Skeletal muscle satellite cell (primary cell): Measurements from ENCODE around the gene VOPP1.

Experiments
- H3K27me3 ChIP-seq: 2 replicates; pipeline ENCODE4 v1.7.0; 2013; ENCODE audit warnings: low read length; ENCODE audit not compliant: control insufficient read depth, insufficient read depth
- H3K36me3 ChIP-seq: 2 replicates; pipeline ENCODE4 v1.7.0; 2013; ENCODE audit warnings: mild to moderate bottlenecking, control low read depth, low read length; ENCODE audit not compliant: insufficient read depth
- H3K4me1 ChIP-seq: 2 replicates; pipeline ENCODE4 v1.7.0; 2013; ENCODE audit warnings: low read length; ENCODE audit not compliant: control insufficient read depth, insufficient read depth
- H3K4me2 ChIP-seq: 2 replicates; pipeline ENCODE4 v1.7.0; 2013; ENCODE audit warnings: mild to moderate bottlenecking, low read length
- H3K4me3 ChIP-seq: 2 replicates; pipeline ENCODE4 v1.7.0; 2013; ENCODE audit warnings: low read length
- H3K9ac ChIP-seq: 2 replicates; pipeline ENCODE4 v1.7.0; 2013; ENCODE audit warnings: mild to moderate bottlenecking, low read depth, low read length, moderate library complexity
- H3K9me3 ChIP-seq: replicated peaks from 2 replicates; pipeline ENCODE4 v1.7.0; 2013; ENCODE audit warnings: mild to moderate bottlenecking, control low read depth, low read length

The VOPP1 gene

DNA sequence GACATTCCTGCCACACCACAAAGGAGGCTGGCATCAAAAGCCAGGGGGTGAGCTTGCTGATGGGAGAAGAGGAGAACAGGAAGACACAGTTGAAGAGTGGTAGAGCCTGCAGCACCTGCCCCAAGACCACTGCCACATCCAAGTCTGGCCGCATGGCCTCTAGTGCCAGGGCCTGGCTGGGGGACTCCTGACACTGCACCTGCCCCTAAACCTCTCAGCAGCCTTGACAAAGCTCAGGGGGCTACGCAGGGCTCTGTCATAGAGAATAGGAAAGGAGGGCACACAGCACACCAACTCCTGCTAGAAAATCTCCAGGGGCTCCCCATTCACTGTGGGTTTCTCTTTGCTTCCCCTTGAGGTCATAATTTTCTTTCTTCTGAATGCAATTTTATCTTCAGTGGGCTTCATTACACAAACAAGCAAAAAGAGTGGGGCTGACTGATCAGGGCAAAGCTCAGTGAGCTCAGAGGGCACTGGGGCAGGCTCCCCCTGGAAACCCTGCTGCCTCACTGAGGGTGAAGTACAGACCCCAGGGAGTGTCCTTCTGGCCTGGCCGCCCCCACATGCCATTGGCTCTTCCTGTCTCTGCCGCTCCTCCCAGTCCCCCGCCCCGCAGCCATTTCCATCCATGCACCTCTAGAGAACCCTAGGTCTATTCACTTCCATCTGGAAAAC lies 37.2 kb downstream of the VOPP1 start:
- no peak overlapping the region for H3K4me3 ChIP-seq
- no peak overlapping the region for H3K9ac ChIP-seq
- no peaks in the 10 kb centered on the region for H3K27me3 ChIP-seq
- peaks cover 58% of the 10 kb centered on the region for H3K4me1 ChIP-seq
- H3K9me3 ChIP-seq: no peaks in the 10 kb centered on the region
- H3K4me2 ChIP-seq: peak overlapping the region; percentile 28
- H3K36me3 ChIP-seq: no peaks in the 10 kb centered on the region

DNA sequence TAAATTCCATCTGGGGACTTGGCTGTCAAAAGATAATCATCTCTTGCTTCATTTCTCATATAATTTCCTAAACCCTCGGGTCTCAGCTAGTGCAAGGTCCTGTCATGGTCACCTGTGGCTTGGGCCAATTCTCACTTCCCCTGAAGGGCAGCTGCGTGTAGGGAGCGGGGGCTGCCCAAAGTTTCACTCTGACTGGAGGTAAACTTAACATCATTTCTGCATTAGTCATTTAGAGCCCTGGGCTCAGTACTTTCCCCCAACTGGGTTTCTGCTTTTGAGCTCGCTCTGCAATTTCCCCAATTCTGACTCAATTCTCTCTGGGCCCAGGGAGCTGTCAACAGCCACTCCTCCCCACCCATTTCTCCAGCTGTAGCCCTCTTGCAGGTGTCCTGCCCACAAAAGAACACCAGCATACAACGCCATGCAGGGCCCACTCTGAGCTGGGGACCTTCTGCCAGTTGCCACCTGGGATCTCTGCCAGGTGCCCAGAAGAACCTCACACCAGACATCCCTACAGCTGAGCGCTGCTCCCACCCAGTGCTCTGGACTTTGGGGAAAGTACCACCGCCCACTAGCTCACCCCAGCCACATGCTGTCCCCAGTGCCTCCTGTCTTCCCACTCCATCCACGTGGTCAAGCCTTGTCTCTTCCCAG lies 37.9 kb downstream of the VOPP1 start:
- H3K9me3 ChIP-seq: no peaks in the 10 kb centered on the region
- H3K4me3 ChIP-seq: no peak overlapping the region
- no peaks in the 10 kb centered on the region for H3K36me3 ChIP-seq
- no peak overlapping the region for H3K9ac ChIP-seq
- peak overlapping the region; percentile 28 for H3K4me2 ChIP-seq
- no peaks in the 10 kb centered on the region for H3K27me3 ChIP-seq
- H3K4me1 ChIP-seq: peaks cover 54% of the 10 kb centered on the region

DNA sequence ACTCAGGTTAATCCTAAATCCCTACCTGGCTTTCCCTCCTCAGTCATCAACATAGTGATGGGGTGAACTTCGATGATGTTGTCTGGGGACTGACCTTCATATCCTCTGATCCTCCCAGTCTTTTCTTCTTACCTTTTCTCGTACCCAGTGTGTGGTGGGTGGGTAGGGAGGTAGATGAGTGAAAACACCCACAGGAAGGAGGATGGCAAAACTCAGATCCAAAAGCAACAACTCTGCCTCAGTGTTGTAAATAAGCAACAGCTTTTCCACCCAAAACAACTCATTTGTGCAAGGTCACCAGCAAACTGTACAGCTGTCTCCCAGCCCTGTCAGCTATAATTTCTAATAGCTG lies 38.6 kb downstream of the VOPP1 start:
- H3K9ac ChIP-seq: no peak overlapping the region
- peaks cover 48% of the 10 kb centered on the region for H3K4me1 ChIP-seq
- H3K4me3 ChIP-seq: no peak overlapping the region

DNA sequence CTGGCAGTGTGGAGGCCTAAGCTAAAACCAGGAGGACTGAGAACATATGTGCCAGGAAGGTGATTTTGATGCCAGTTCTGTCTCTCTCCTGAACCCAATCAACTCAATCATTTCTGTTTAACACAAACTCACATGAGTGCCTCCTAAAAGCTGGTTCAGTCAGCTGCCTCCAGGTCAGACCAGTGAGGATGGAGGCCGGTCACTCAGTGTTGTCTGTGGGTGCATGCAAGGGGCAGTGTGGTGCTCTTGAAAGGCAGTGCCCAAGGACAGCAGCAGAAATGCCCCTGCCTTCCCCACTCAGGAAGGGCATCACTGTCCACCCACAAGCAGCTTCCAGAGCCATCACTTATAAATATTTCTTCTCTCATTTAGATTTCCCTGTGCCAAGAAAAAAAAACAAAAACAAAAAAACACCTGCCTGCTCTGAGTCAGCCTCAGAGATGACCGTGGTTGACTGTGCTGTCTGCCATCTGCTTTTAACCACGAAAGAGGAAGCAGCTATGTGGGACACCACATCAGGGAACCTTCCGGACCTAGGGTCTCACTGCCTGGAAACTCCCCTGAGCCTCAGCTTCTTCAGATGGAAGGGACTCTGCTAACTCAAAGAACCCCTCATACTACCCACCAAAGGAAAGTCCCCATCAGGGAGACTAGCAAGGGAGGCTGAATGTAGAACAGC lies 39.1 kb downstream of the VOPP1 start:
- peaks cover 43% of the 10 kb centered on the region for H3K4me1 ChIP-seq
- H3K36me3 ChIP-seq: no peaks in the 10 kb centered on the region
- H3K9me3 ChIP-seq: no peaks in the 10 kb centered on the region
- H3K4me3 ChIP-seq: no peak overlapping the region
- H3K9ac ChIP-seq: no peak overlapping the region
- no peaks in the 10 kb centered on the region for H3K27me3 ChIP-seq
- H3K4me2 ChIP-seq: peak overlapping the region; percentile 28

More for the DNA sequence above, 38.6 kb downstream of the VOPP1 start:
- Histone ChIP-seq H3K9me3 (no peaks in the 10 kb centered on the region), H3K27me3 (no peaks in the 10 kb centered on the region), H3K36me3 (no peaks in the 10 kb centered on the region), H3K4me2 (peak overlapping the region; percentile 28)

DNA sequence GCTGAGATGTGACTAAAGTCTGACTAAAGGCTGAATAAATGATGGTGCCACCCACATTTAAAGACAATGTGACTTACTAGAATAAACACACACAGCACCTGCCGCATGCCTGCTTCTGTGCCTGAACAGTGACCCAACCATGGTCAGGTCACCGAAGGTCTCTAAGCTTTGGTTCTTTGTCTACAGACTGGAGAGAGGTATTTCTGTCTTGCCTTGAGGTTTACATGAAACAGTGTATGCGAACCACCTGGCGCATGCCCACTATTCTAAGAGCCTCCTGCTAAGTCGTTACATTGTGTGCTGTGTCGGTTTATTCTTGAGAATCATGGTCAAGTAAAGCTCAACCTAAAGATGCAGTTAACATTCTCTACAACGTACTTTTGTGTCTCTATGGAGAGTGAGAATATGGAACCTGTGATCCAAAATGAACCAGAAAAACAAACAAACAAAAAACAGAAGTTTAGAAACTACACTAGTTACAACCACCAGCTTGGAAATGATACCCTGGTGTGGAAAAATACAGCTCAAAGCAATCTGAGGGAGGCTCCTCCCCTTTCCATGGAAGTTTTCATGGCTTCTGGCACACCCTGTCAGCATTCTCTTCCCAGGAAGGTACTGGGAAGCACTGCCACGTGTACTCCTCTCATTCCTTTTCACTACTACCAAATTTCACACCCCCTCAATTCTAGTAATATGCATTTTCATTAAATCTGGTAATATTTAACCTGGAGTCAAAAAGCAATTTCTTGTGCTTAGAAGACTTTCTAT lies 40.0 kb downstream of the VOPP1 start:
- Histone ChIP-seq H3K9me3 (no peaks in the 10 kb centered on the region), H3K4me1 (peaks cover 41% of the 10 kb centered on the region), H3K4me3 (no peak overlapping the region), H3K4me2 (no peak overlapping the region), H3K9ac (no peak overlapping the region), H3K36me3 (no peaks in the 10 kb centered on the region), H3K27me3 (no peaks in the 10 kb centered on the region)

DNA sequence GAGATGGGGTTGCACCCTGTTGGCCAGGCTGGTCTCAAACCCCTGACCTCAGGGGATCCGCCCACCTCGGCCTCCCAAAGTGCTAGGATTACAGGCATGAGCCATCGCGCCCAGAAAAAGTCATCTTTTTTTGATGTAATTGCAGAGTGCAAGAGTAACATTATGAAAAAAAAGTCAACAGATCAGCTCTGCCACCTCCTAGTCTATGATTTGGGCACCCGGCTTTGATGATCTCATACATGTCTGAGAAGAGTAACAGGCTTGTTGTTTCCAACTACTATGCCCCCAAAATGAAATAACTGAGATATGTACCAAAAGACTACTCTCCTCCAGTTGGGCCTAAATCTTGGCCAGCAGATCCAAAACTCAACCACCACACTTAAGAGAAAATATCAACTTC lies 40.8 kb downstream of the VOPP1 start:
- Histone ChIP-seq H3K4me3 (no peak overlapping the region), H3K9me3 (no peaks in the 10 kb centered on the region), H3K27me3 (no peaks in the 10 kb centered on the region), H3K36me3 (no peaks in the 10 kb centered on the region), H3K4me2 (no peak overlapping the region), H3K9ac (no peak overlapping the region), H3K4me1 (peaks cover 41% of the 10 kb centered on the region)

DNA sequence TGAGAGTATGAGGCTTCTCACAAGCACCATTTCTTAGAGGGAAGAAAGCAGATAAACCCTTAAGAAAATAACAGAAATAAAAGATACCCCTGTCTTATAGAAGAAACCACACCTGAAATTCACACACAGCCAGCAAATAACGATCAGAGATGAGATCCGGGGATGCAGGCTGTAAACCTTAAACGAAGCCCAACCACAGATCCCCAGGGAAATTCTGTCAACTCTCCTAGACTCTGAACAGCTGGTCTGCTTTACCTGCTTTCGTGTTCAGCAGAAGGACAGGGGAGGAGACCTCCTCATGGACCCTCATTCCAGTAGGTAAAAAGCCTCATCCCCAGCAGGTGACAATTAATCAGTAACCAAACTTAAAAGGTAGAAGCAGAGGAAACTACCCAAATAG lies 45.0 kb downstream of the VOPP1 start:
- no peak overlapping the region for H3K4me2 ChIP-seq
- H3K36me3 ChIP-seq: no peaks in the 10 kb centered on the region
- H3K4me1 ChIP-seq: peaks cover 9% of the 10 kb centered on the region
- no peak overlapping the region for H3K4me3 ChIP-seq
- H3K27me3 ChIP-seq: no peaks in the 10 kb centered on the region
- no peak overlapping the region for H3K9ac ChIP-seq
- H3K9me3 ChIP-seq: no peaks in the 10 kb centered on the region

DNA sequence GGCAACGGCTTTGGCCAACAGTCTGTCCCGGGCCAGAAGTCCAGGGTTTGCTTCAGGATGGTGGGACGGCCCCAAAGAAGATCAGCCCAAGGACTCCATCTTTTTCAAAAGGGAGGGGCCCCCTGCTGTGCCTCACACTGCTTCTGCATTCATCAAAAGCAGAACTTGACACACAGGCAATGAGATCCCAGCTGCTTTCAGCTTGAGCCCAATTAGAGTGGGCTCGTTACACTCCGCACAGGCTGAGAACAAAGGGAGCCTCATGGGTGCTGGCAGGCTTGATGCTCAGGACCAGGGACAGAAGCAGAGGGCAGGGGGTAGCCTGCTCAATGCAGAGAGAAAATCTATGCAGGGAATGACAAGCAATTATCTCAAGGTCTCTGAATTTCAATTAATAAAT lies 45.5 kb downstream of the VOPP1 start:
- Histone ChIP-seq H3K36me3 (no peaks in the 10 kb centered on the region), H3K4me1 (peaks cover 4% of the 10 kb centered on the region), H3K4me2 (no peak overlapping the region), H3K27me3 (no peaks in the 10 kb centered on the region), H3K9ac (no peak overlapping the region), H3K9me3 (no peaks in the 10 kb centered on the region), H3K4me3 (no peak overlapping the region)

GRCh38 chr7:55526329-55526728 lies 46.0 kb downstream of the VOPP1 start:
- Histone ChIP-seq H3K27me3 (no peaks in the 10 kb centered on the region), H3K4me2 (no peak overlapping the region), H3K36me3 (no peaks in the 10 kb centered on the region), H3K9me3 (no peaks in the 10 kb centered on the region), H3K4me3 (no peak overlapping the region), H3K9ac (no peak overlapping the region), H3K4me1 (no peaks in the 10 kb centered on the region)

DNA sequence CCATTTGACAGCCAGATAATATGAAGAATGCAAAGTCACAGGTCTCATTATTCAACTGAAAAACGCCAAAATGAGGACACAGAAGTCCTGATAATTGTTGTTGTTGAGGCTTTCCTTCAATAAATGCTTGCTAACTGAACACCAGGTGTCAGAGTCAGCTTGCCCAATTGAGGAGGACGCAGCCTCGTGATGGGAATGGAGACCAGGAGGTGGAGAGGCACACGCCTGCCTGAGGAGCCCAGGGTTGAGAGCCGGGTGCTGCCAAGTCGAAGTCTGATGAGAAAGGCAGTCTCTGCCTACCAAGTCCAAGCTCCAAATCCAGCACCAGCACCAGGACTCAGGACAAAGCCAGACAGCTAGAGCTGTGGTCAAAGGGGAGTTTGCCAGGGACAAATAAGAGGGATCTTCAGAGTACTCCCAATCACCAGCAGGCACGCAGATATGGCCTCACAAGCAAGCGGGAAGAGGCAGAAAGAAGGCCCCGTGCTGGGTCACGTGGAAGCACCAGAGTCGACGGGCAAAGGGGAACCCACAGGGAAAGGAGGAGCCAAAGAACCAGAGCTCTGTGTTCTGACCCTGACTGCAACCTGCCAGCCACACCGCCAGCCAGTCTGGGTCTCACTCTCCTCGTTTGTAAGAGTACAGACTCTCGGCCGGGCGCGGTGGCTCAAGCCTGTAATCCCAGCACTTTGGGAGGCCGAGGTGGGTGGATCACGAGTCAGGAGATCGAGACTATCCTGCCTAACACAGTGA lies 47.6 kb downstream of the VOPP1 start:
- Histone ChIP-seq H3K4me2 (no peak overlapping the region), H3K27me3 (no peaks in the 10 kb centered on the region), H3K9ac (no peak overlapping the region), H3K9me3 (no peaks in the 10 kb centered on the region), H3K4me1 (no peaks in the 10 kb centered on the region), H3K36me3 (peaks cover 7% of the 10 kb centered on the region), H3K4me3 (no peak overlapping the region)

- peaks cover 16% of the 10 kb centered on the region for H3K36me3 ChIP-seq
- no peaks in the 10 kb centered on the region for H3K4me1 ChIP-seq
- no peaks in the 10 kb centered on the region for H3K27me3 ChIP-seq
- H3K9me3 ChIP-seq: no peaks in the 10 kb centered on the region
- H3K9ac ChIP-seq: no peak overlapping the region
- H3K4me3 ChIP-seq: no peak overlapping the region
- no peak overlapping the region for H3K4me2 ChIP-seq
Observed at GRCh38 chr7:55523366-55523765, 48.9 kb downstream of the VOPP1 start.
